B cell (primary cell): ENCODE results near the gene GPR87.

Experiments
- EZH2 ChIP-seq: IDR thresholded peaks from 2 replicates; pipeline ENCODE4 v1.6.1; 2012; ENCODE audit warnings: borderline replicate concordance, low read depth, mild to moderate bottlenecking, moderate library complexity, low read length; ENCODE audit not compliant: insufficient read depth, poor library complexity, severe bottlenecking
- TF ChIP-seq, protein P1 (sequence below): fragments of 200-600 bp; IDR thresholded peaks from one replicate; pipeline ENCODE4 v1.8.0; 2022; ENCODE audit warnings: antibody characterized with exemption, mild to moderate bottlenecking

DNA sequence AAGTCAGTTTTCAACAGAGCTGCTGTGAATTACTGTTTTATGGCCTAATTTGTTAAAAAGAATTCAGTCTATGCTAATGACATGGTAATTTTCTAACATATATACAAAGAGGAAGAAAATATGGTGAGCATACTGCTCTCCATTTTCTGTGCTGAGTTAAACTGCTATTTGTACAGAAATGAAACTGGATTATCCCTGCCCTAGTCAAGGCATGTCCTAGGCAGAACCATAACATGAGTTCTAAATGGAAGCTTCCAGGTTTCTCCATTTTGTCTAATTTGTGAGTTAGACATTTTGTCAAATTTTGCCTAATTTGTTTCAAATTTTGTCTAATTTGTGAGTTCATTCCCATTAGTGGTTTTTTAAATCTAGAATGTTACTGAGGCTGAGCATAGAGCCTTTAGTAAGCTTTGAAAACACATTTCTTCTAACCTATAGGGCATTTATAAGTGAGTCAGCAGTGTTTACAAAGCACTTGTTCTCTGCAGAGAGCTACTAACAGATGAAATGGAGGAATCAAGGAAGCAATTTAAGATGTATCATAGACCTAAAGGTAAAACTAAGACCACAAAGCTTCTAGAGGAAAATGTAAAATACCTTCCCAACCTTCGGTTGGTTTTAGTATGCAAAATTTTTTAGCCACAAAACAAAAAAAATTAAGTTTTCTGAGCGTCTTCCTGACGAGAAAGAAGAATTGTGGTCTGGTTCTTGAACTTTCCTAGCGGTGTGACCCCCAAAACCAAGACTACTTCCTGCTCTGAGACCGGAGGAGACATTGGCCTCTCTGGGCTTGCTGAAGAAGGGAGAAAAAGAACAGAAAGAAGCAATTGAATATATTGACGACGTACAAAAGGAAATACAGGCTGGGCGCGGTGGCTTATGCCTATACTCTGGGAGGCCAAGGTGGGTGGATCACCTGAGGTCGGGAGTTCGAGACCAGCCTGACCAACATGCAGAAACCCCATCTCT is 48.1 kb downstream of the GPR87 start:
- TF ChIP-seq, protein P1, sequence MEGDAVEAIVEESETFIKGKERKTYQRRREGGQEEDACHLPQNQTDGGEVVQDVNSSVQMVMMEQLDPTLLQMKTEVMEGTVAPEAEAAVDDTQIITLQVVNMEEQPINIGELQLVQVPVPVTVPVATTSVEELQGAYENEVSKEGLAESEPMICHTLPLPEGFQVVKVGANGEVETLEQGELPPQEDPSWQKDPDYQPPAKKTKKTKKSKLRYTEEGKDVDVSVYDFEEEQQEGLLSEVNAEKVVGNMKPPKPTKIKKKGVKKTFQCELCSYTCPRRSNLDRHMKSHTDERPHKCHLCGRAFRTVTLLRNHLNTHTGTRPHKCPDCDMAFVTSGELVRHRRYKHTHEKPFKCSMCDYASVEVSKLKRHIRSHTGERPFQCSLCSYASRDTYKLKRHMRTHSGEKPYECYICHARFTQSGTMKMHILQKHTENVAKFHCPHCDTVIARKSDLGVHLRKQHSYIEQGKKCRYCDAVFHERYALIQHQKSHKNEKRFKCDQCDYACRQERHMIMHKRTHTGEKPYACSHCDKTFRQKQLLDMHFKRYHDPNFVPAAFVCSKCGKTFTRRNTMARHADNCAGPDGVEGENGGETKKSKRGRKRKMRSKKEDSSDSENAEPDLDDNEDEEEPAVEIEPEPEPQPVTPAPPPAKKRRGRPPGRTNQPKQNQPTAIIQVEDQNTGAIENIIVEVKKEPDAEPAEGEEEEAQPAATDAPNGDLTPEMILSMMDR: no peak
- no peak for TF ChIP-seq EZH2
